GM18508 (cell line): ENCODE data around the gene PCSK2.

Experiments
- ATAC-seq: cut with Tn5 transposase; IDR thresholded peaks from one replicate; pipeline ENCODE4 v1.9.1; 2021; ENCODE audit warnings: moderate number of reproducible peaks; ENCODE audit not compliant: insufficient read depth, unreplicated experiment

Gene PCSK2

DNA sequence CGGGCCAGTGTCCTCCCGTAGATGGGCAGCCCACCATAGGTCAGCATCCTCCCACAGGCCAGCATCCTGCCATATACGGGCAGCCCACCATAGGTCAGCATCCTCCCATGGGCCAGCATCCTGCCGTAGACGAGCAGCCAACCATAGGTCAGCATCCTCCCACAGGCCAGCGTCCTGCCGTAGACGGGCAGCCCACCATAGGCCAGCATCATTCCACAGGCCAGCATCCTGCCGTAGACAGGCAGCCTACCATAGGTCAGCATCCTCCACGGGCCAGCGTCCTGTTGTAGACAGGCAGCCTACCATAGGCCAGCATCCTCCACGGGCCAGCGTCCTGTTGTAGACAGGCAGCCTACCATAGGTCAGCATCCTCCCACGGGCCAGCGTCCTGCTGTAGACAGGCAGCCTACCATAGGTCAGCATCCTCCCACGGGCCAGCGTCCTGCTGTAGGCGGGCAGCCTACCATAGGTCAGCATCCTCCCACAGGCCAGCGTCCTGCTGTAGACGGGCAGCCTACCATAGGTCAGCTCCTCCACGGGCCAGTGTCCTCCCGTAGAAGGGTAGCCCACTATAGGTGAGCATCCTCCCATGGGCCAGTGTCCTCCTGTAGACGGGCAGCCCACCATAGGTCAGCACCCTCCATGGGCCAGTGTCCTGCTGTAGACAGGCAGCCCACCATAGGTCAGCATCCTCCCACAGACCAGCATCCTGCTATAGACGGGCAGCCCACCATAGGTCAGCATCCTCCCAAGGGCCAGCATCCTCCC, 241.4 kb downstream of the PCSK2 start:
- no peak for ATAC-seq

DNA sequence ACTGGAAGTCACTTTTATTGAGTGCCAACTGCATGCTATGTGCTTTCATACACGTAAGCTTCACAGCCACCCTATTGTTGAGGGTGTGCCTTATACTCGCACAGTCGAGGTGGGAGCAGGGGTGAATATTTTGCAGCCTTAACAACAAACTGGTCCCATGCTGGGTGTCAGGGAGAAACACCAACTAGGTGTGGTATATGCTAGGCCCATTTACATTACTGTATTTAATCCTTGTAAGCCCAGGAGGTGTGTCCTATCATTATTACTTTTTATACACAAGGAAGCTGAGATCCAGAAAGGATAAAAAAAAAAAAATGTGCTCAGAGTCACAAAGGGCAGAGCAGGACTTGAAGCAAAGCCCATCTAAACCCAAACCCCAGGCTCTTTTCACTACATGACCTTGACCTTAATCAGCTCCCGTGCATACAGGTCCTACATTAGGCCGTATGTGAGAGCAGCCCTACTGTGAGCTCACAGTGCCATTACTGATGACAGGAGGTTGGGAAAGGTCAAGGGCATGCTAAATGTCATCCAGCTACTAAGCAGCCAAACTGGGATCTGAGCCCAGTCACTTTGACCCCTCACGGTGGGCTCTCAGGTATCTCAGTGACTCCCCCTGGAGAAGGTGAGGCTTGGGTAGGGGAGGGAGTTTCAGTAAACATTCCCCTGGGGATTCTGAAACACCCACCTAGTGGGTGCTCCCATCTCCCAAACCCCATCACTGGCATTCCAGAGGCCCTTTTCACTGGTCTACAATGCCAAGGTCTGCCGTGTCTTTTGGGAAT, 242.6 kb downstream of the PCSK2 start:
- no peak for ATAC-seq

- no peak for ATAC-seq
Observed at GRCh38 chr20:17470521-17470920, 243.7 kb downstream of the PCSK2 start.

GRCh38 chr20:17470973-17471372, 244.1 kb downstream of the PCSK2 start:
- ATAC-seq: no peak

DNA sequence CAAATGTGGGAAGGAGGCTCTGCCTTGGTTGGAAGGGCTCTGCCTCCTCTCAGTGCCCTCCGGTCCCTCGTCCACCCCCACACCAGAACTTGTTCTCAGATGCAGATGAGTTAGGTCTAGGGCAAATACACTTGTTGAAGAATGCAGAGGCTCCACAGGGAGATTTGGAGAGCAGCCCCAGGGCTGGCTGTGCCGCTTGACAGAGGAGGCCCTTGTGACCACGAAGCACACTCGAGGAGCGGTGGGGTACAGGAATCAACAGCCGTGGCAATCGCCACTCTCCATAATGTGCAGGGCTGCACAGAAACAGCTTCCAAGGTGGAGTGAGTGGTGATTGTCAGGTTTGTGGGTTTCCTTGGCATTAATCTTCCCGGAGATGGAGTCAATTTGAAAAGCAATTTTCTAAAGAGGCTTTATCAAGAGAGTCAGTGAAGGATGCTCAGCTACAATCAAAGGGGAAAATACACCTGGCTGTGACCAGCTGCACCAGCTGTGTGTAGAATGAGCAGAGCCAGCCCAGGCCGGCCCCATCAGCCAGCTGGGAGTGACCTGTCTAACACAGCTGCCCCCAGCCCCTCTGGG, 244.9 kb downstream of the PCSK2 start:
- no peak for ATAC-seq

DNA sequence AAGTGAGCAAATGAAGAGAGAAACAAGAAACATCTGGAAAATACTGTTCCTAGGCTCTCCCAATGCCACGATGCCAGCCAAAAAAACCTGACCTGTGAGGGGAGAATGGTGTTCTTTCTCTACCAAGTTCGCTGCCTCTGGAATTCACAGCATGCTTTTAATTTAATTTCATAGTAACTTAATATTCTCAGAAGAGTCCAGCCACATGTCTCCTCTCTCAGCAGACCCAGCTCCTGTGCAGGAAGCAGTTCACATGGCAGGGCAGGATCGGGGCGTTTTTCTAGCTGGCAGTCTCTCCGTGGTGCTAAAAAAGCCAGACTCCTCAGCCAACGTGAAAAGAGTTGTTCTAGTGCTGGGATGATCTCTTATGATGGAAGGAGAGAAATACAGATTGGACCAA, 246.8 kb downstream of the PCSK2 start:
- ATAC-seq: no peak

DNA sequence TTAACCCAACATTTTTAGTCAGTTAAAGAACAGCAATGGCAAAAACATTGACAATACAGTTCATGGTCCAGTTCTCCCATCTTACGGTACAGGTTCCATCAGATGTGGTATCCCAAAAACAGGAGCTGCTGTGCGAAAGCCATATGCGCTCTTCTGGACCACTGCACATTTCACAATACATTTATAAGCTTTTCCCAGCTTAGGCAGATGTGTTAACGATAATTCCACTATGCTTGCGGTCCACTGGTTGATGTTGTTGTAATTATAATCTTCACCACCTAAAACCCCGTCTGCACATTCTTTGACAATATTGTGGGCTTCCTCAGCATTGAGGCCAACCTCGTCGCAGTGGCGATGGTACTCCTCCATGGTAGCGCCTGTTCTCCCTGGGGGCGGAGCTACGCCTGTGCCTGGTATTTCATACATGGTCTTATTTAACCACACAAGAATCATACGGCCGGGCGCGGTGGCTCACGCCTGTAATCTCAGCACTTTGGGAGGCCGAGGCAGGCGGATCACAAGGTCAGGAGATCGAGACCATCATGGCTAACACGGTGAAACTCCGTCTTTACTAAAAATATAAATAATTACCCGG, 252.3 kb downstream of the PCSK2 start:
- ATAC-seq: no peak

GRCh38 chr20:17480696-17481095, 253.9 kb downstream of the PCSK2 start:
- no peak for ATAC-seq

GRCh38 chr20:17481661-17482060, 254.8 kb downstream of the PCSK2 start:
- ATAC-seq: no peak

DNA sequence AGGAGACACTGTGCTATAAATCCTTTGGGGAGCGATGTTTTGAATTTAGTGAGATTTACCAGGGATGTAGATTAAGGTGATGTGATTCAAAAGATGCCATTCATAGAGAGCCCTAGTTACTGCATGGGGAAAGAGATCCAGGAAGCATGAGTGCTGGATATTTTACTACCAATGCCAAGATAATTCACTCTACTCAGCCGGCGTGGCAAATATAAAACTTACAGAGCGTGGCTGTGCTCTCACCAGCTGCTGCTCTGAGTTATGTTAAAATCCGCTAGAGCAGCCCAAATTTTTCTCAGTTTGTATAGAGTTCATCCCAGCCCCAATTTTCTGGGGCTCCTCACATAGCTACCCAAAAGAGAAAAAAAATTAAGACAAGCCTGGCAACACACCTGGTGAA, 255.7 kb downstream of the PCSK2 start:
- no peak for ATAC-seq

- ATAC-seq: no peak
Observed at GRCh38 chr20:17485017-17485416, 258.2 kb downstream of the PCSK2 start.

- ATAC-seq: no peak
Observed at GRCh38 chr20:17488916-17489600, 262.2 kb downstream of the PCSK2 start.

DNA sequence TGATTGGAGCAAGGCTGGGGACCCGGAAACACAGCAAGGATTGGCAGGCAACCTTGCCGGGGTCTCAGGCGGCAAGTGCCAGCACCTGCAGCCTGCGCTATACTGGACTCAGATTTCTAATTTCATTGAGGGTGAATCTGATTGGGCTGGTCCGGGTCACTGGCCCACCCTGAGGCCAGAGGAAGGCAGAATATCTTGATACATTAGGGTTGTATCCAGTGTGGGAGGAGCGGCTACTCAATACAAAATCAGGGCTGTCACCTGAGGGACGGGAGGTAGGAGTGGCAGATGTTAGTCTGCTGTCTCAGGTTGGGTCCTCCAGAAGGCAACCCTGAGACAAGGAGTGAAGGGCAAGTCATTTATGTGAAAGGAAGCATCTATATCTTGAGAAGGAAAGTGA, 263.7 kb downstream of the PCSK2 start:
- ATAC-seq: no peak

GRCh38 chr20:17491041-17491440, 264.2 kb downstream of the PCSK2 start:
- ATAC-seq: no peak

- no peak for ATAC-seq
Observed at GRCh38 chr20:17491488-17491887, 264.6 kb downstream of the PCSK2 start.

DNA sequence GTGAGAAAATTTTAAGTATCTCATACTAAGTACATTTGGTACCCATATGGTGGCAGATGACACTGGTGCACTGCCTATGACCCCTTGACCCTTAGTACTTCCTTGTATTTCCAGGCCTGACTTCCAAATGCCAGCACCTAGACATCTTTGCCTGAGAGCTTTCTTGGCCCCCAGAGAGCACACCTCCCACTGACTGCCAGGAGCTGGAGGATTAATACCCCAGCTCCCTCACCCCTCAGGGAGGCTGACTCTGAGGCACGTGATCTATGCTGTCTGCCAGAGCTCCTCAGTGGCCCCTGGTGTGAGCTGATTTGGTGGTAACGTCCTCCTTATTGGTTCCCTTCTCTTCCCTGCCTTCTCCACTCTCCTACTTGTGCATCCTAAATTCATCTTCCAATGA, 266.3 kb downstream of the PCSK2 start:
- ATAC-seq: no peak

GRCh38 chr20:17494201-17494600, 267.4 kb downstream of the PCSK2 start:
- ATAC-seq: no peak

DNA sequence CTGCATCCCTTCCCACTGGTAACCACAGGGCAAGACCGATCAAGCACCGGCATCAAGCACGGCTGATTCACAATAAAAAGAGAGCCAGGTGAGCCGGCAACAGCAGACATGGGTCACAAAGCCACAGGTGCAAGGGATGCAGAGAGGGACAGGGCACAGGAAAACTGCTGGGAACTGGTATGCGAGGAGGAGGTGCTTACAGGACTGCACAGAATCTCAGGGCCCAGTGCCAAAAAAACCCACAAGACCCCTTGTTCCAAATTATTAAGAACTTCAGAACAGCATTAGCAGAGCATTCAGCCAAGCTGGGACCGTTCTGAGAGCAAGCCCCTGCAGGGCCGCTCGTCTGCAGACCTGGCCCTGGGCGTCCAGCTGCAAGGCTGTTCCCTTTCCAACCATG, 269.0 kb downstream of the PCSK2 start:
- no peak for ATAC-seq

DNA sequence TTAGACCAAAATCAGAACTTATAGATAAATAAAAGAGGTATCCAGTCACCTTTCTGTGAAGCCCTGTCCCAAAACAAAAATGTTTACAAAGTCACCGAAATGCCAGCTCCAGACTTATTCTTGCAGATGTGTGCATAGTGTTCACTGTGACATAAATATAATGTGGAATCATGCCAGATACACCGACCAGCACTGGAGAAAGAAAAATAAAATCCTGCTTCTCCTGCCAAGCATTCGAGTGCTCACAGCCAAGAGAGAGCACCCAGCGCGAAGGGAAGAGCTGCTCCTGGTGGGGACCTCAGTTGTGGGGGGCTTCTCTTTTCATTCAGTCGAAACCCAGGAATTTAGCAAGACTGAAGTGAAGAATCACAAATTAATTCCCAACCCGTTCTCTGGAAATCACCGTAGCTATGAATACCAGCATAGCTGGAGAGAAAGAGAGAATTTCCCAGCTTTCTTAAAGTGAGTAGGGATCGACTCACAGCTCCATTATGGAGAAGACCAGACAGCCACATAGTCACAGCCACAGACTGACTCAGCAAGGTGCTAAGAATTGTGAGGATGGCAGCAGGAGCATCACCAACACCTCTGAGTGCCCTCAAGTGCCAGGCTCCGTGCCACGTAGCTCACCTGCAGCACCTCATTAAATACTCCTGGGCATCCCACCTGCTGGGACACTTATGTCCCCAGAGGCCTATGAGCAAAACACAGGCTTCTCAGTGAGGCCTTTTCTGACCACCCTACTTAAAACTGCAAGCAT, 271.2 kb downstream of the PCSK2 start:
- ATAC-seq: no peak

DNA sequence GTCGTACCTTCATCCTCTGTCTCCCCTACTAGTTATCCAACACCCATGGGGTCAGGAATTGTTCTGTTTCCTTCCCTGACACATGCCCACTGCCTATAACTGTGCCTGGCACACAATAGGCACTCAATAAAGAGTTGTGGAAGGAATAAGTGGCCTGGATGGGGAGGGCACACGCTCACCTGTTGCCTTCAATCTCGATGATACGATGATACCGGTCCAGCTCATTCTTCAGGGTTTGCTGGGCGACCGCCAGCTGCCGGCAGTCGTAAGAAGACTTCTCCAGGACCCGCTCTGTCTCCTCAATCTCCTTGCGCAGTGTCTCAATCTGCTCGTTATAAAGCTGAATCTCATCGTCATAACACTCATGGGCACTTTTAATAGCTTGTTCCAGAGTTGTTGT, 271.8 kb downstream of the PCSK2 start:
- ATAC-seq: no peak
